H1 (cell line): ENCODE results near the gene MYO7B. TPM values are rescaled to one million over a fixed set of nuclear protein-coding genes. Genes with fewer than 3 reads are reported as not detected.

Source experiments
- CTCF ChIA-PET: fragments of 300-600 bp; sonication (Branson Sonifier 250); formaldehyde crosslinking; loops from one replicate; lab custom pipeline; 2021; ENCODE audit not compliant: partially characterized antibody; lab: Charles Lee
- POLR2A ChIA-PET: fragments of 300-600 bp; sonication (Branson Sonifier 250); formaldehyde crosslinking; loops from one replicate; lab custom pipeline; 2021; ENCODE audit warnings: inconsistent platforms; ENCODE audit not compliant: partially characterized antibody; lab: Charles Lee
- DNase-seq, 2 experiments: peaks; one replicate each; pipeline versions ENCODE4 v3.0.0 to v3.0.0-alpha.2; 2010 to 2022; ENCODE audit warnings: low spot score in 2 of 2, low read depth in 1 of 2, mixed read lengths in 1 of 2
- FAIRE-seq: peaks from 2 replicates; lab custom pipeline; 2011; peaks lifted over from hg19 to GRCh38; lab: Jason Lieb, UNC
- H2AFZ ChIP-seq: 2 replicates; pipeline ENCODE4 v1.8.1; 2012; ENCODE audit warnings: low read length, inconsistent platforms
- H2AK5ac ChIP-seq: 2 replicates; pipeline ENCODE4 v1.6.1; 2013; ENCODE audit warnings: low read depth, low read length
- H2BK120ac ChIP-seq: replicated peaks from 2 replicates; pipeline ENCODE3; 2013; ENCODE audit warnings: low read depth, low read length, inconsistent platforms
- H2BK12ac ChIP-seq: 2 replicates; pipeline ENCODE4 v1.6.1; 2013; ENCODE audit warnings: low read depth, low read length
- H2BK15ac ChIP-seq: 2 replicates; pipeline ENCODE4 v1.6.1; 2013; ENCODE audit warnings: low read length
- H2BK20ac ChIP-seq: 2 replicates; pipeline ENCODE4 v1.6.1; 2013; ENCODE audit warnings: low read length
- H2BK5ac ChIP-seq: 2 replicates; pipeline ENCODE4 v1.6.1; 2013; ENCODE audit warnings: low read depth, low read length
- H3K14ac ChIP-seq: 2 replicates; pipeline ENCODE4 v1.6.1; 2013; ENCODE audit warnings: inconsistent platforms; ENCODE audit not compliant: insufficient read length
- H3K18ac ChIP-seq: 2 replicates; pipeline ENCODE4 v1.6.1; 2013; ENCODE audit warnings: low read length; ENCODE audit errors: extremely low read depth
- H3K23ac ChIP-seq: 2 replicates; pipeline ENCODE4 v1.6.1; 2013; ENCODE audit warnings: inconsistent platforms; ENCODE audit not compliant: insufficient read length
- H3K23me2 ChIP-seq: 2 replicates; pipeline ENCODE4 v1.6.1; 2013; ENCODE audit warnings: low read depth, low read length
- H3K27ac ChIP-seq: 2 replicates; pipeline ENCODE4 v1.6.1; 2011; ENCODE audit warnings: low read depth, low read length, inconsistent platforms
- H3K27me3 ChIP-seq, 4 experiments: replicated peaks in 1 of 4; 1 replicate in 1 of 4; 2 replicates in 3 of 4; pipeline versions ENCODE4 v1.6.1 to v1.8.1; 2011 to 2013; ENCODE audit warnings: low read length in 3 of 4, mild to moderate bottlenecking in 3 of 4, inconsistent platforms in 2 of 4, mixed read lengths in 2 of 4, moderate library complexity in 1 of 4; ENCODE audit not compliant: control insufficient read depth in 3 of 4, insufficient read depth in 3 of 4; ENCODE audit errors: extremely low read depth in 1 of 4
- H3K36me3 ChIP-seq, 4 experiments: 2 replicates each; pipeline versions ENCODE4 v1.6.1 to v1.8.1; 2011 to 2013; ENCODE audit warnings: mild to moderate bottlenecking in 4 of 4, low read length in 3 of 4, moderate library complexity in 2 of 4, control low read depth in 1 of 4, inconsistent platforms in 1 of 4; ENCODE audit not compliant: insufficient read depth in 4 of 4, control insufficient read depth in 2 of 4
- H3K4ac ChIP-seq: replicated peaks from 2 replicates; pipeline ENCODE3; 2013; ENCODE audit warnings: low read length, low read depth, mixed read lengths, inconsistent platforms; ENCODE audit not compliant: insufficient read length
- H3K4me1 ChIP-seq, 4 experiments: replicated peaks in 1 of 4; 1 replicate in 1 of 4; 2 replicates in 3 of 4; pipeline versions ENCODE4 v1.6.1 to v1.8.1; 2011 to 2013; ENCODE audit warnings: low read length in 3 of 4, inconsistent platforms in 2 of 4, mixed read lengths in 1 of 4; ENCODE audit not compliant: insufficient read depth in 4 of 4, control insufficient read depth in 3 of 4
- H3K4me2 ChIP-seq, 2 experiments: 2 replicates each; pipeline versions ENCODE4 v1.6.1 to v1.8.1; 2011 to 2013; ENCODE audit warnings: low read depth in 2 of 2, low read length in 2 of 2, control low read depth in 1 of 2, inconsistent platforms in 1 of 2, mild to moderate bottlenecking in 1 of 2; ENCODE audit not compliant: insufficient read depth in 1 of 2
- H3K4me3 ChIP-seq, 4 experiments: fragments of 200-600, 300-600 bp in 1 of 4; sonication (generic), shearing (Covaris generic), sonication (Bioruptor Twin) in 1 of 4; 2 replicates each; pipeline versions ENCODE4 v1.5.1 to v1.8.1; 2011 to 2016; ENCODE audit warnings: low read length in 4 of 4, low read depth in 3 of 4, control low read depth in 2 of 4, inconsistent platforms in 2 of 4, mild to moderate bottlenecking in 2 of 4, mixed read lengths in 1 of 4, moderate library complexity in 1 of 4; ENCODE audit not compliant: insufficient read depth in 2 of 4; ENCODE audit errors: extremely low read depth in 1 of 4
- H3K56ac ChIP-seq: replicated peaks from 2 replicates; pipeline ENCODE3; 2013; ENCODE audit warnings: low read depth, mild to moderate bottlenecking, mixed read lengths, low read length, inconsistent platforms; ENCODE audit not compliant: insufficient read length
- H3K79me1 ChIP-seq: 2 replicates; pipeline ENCODE4 v1.6.1; 2013; ENCODE audit warnings: low read depth, low read length, control low read depth
- H3K79me2 ChIP-seq, 2 experiments: 2 replicates each; pipeline versions ENCODE4 v1.6.1 to v1.8.1; 2012 to 2013; ENCODE audit warnings: low read length in 2 of 2, mild to moderate bottlenecking in 2 of 2, inconsistent platforms in 1 of 2; ENCODE audit not compliant: insufficient read depth in 2 of 2, control insufficient read depth in 1 of 2
- H3K9ac ChIP-seq, 4 experiments: replicated peaks in 1 of 4; 1 replicate in 1 of 4; 2 replicates in 3 of 4; pipeline versions ENCODE4 v1.6.1 to v1.8.1; 2011 to 2013; ENCODE audit warnings: low read depth in 3 of 4, low read length in 3 of 4, control low read depth in 2 of 4, mild to moderate bottlenecking in 2 of 4, moderate library complexity in 2 of 4, inconsistent platforms in 1 of 4; ENCODE audit errors: extremely low read depth in 1 of 4
- H3K9me3 ChIP-seq, 2 experiments: 2 replicates each; pipeline versions ENCODE4 v1.6.1 to v1.8.1; 2012 to 2013; ENCODE audit warnings: mild to moderate bottlenecking in 2 of 2, moderate library complexity in 2 of 2, control low read depth in 1 of 2, inconsistent platforms in 1 of 2, low read depth in 1 of 2, low read length in 1 of 2, mixed read lengths in 1 of 2; ENCODE audit not compliant: insufficient read depth in 2 of 2
- H4K20me1 ChIP-seq, 2 experiments: replicated peaks in 1 of 2; 2 replicates each; pipeline versions ENCODE3 to v1.8.1; 2011 to 2013; ENCODE audit warnings: inconsistent platforms in 2 of 2, low read length in 2 of 2, mild to moderate bottlenecking in 1 of 2; ENCODE audit not compliant: insufficient read depth in 2 of 2, control insufficient read depth in 1 of 2
- H4K5ac ChIP-seq: 2 replicates; pipeline ENCODE4 v1.6.1; 2013; ENCODE audit warnings: low read length, low read depth, mixed read lengths, inconsistent platforms; ENCODE audit not compliant: insufficient read length
- H4K8ac ChIP-seq: 2 replicates; pipeline ENCODE4 v1.8.0; 2013; ENCODE audit warnings: mild to moderate bottlenecking, moderate library complexity, low read length, inconsistent platforms; ENCODE audit not compliant: insufficient read depth; ENCODE audit errors: extremely low read depth
- H4K91ac ChIP-seq: replicated peaks from 2 replicates; pipeline ENCODE3; 2013; ENCODE audit warnings: low read length, mixed read lengths, inconsistent platforms; ENCODE audit not compliant: insufficient read length
- EP300 ChIP-seq, 2 experiments: IDR thresholded peaks; 1 replicate in 1 of 2; 2 replicates in 1 of 2; pipeline ENCODE4 v1.6.1; 2011 to 2012; ENCODE audit warnings: low read depth in 2 of 2, low read length in 2 of 2, mild to moderate bottlenecking in 2 of 2, borderline replicate concordance in 1 of 2, inconsistent platforms in 1 of 2, moderate library complexity in 1 of 2
- EZH2 ChIP-seq: fragments of 200-600 bp; sonication (generic); IDR thresholded peaks from 2 replicates; pipeline ENCODE4 v1.7.1; 2012; ENCODE audit warnings: low read depth, mild to moderate bottlenecking, moderate library complexity, low read length, inconsistent platforms; ENCODE audit not compliant: severe bottlenecking
- NANOG ChIP-seq: IDR thresholded peaks from 2 replicates; pipeline ENCODE4 v1.6.1; 2011; ENCODE audit warnings: low read length, low read depth, mild to moderate bottlenecking, inconsistent platforms; ENCODE audit not compliant: insufficient read depth, poor library complexity, severe bottlenecking
- PHF8 ChIP-seq: fragments of 200-600 bp; sonication (generic); conservative IDR thresholded peaks from 2 replicates; pipeline ENCODE4 v1.7.1; 2012; ENCODE audit warnings: low read depth, mild to moderate bottlenecking, inconsistent platforms, low read length, moderate library complexity
- TCF12 ChIP-seq: IDR thresholded peaks from 2 replicates; pipeline ENCODE4 v1.6.1; 2011; ENCODE audit warnings: low read depth, mild to moderate bottlenecking, low read length
- YY1 ChIP-seq: IDR thresholded peaks from 2 replicates; pipeline ENCODE4 v1.6.1; 2011; ENCODE audit warnings: low read depth, mild to moderate bottlenecking, low read length
- WGBS, 2 experiments: shearing (Covaris generic) in 1 of 2; methylation state at CpG; one replicate each; pipeline versions ENCODE4 v1.1.6 to v1.1.7; 2013 to 2015; ENCODE audit warnings: low lambda C conversion rate in 2 of 2, mixed read lengths in 2 of 2, inconsistent platforms in 1 of 2, low coverage in 1 of 2, missing lambda C conversion rate in 1 of 2; ENCODE audit not compliant: insufficient replicate concordance in 2 of 2, insufficient coverage in 1 of 2, insufficient read length in 1 of 2; ENCODE audit errors: extremely low coverage in 1 of 2, missing lambda C conversion rate in 1 of 2; 5-methylcytosine and 5-hydroxymethylcytosine counted together
- polyA plus RNA-seq, 7 experiments: library from polyadenylated mRNA; depleted of rRNA in 3 of 7; stranded (reverse) in 5 of 7; unstranded in 2 of 7; fragments of >200 nt in 5 of 7; fragments of 200-250 nt in 2 of 7; gene quantifications; 1 replicate in 5 of 7; 2 replicates in 1 of 7; 4 replicates in 1 of 7; pipeline versions ENCODE4 v1.2.1 to v1.2.3, GENCODE V29; 2011 to 2013; ENCODE audit warnings: missing spikeins in 2 of 7, mixed read lengths in 2 of 7
- total RNA-seq: library from RNA; stranded (reverse); fragmentation: NEBNext Ultra II Directional; extraction: Animal tissue kit (Norgen Biotek cat#: 25700); gene quantifications from 2 replicates; pipeline ENCODE4 v1.2.1, GENCODE V29; 2021
- TF ChIP-seq, protein P1 (sequence below): IDR thresholded peaks from 2 replicates; pipeline ENCODE4 v1.6.1; 2012; ENCODE audit warnings: inconsistent platforms
- TF ChIP-seq, protein P2 (sequence below): IDR thresholded peaks from 2 replicates; pipeline ENCODE4 v1.6.1; 2011; ENCODE audit warnings: low read depth, mild to moderate bottlenecking, low read length; ENCODE audit not compliant: insufficient read depth
- TF ChIP-seq, protein P3 (sequence below): IDR thresholded peaks from 2 replicates; pipeline ENCODE4 v1.6.1; 2011; ENCODE audit warnings: low read length, improper control_type of control experiment

The MYO7B gene
- total and polyA plus RNA-seq, 2 of the 8 experiments (the other 6 are each of a cell fraction or from before 2014, with no cell fraction given) = not detected

DNA sequence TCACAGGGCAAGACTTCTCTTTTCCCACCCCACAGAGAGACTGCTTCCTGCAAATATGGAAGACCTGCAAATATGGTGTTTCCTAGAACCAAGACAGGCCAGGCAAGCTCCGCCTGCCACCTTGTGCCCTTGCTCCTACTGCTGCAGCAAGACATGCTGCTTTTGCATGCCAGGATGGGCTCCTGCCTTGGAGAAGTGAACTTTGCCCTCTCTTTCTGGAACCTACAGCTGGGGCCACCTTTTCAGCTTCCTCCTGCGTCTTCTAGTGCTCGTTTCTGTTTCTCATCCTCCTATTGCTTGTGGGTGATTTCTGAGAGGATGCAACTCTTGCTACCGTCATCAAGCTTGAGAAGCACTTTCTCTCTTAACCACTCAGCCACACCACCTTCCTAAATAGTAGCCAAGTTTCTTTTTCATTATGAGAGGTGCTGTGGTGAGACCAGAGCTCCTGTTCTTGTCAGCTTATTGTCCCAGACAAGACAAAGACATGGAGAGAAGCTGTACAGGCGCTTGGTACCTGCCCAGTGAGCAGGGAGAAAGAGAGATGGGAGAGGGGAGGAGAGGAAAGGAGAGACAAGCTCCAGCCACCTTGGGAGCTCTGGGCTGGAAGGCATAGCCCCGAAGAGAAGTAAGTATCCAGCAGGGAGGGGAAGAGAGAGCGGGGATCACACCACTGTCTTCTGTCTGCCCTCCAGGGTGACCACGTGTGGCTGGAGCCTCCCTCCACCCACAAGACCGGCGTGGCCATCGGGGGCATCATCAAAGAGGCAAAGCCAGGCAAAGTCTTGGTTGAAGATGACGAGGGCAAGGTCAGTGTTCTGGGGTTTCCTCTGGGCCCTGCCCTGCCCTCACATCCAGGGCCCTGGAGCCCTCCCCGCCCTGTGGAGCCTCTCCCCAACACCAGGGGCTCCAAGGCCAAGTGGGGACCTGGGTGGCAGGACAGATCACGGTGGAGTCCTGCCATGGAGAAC lies 28.3 kb downstream of the MYO7B start:
- ChIA-PET CTCF (interaction anchor here (1.4 to 2.0 kb wide), 2 partner anchors 27 to 132 kb away, joined by 4 to 6 read pairs; no protein-coding TSS in a partner anchor), POLR2A (no interaction called here)
- H2BK15ac ChIP-seq = no peak overlapping the region
- H4K91ac ChIP-seq = no peak overlapping the region
- H3K9me3 ChIP-seq = no peaks in the 10 kb centered on the region
- no peak overlapping the region for H4K5ac ChIP-seq
- H3K36me3 ChIP-seq = no peaks in the 10 kb centered on the region
- H2BK120ac ChIP-seq = no peak overlapping the region
- no peak overlapping the region for H2BK5ac ChIP-seq
- no peak overlapping the region for H2AK5ac ChIP-seq
- H3K4me2 ChIP-seq = no peak overlapping the region
- no peak overlapping the region for H3K18ac ChIP-seq
- H4K8ac ChIP-seq = no peak overlapping the region
- no peaks in the 10 kb centered on the region for H4K20me1 ChIP-seq
- no peak overlapping the region for H3K4me3 ChIP-seq
- no peak overlapping the region for H2BK12ac ChIP-seq
- H3K14ac ChIP-seq = no peak overlapping the region
- no peak overlapping the region; the same call in 1 of the 2 replicates for H3K27ac ChIP-seq
- H3K79me2 ChIP-seq = no peaks in the 10 kb centered on the region
- H3K9ac ChIP-seq = no peak overlapping the region
- no peak overlapping the region for H3K56ac ChIP-seq
- H3K4me1 ChIP-seq = peaks cover 0 to 7% (median 6%) of the 10 kb centered on the region in 4 experiments; a peak in 4 of 7 replicates
- 81% methylated on average over 13 of the region's 14 CpGs; no CpG with 5 or more reads in 1 of the 2 experiments for WGBS, 2 experiments
- no peak for FAIRE-seq
- H3K4ac ChIP-seq = no peak overlapping the region
- no peak overlapping the region for H2AFZ ChIP-seq
- no peaks in the 10 kb centered on the region for H3K79me1 ChIP-seq
- H3K23me2 ChIP-seq = no peaks in the 10 kb centered on the region
- no peak overlapping the region for H2BK20ac ChIP-seq
- DNase-seq = no peak
- H3K23ac ChIP-seq = no peak overlapping the region
- H3K27me3 ChIP-seq = no peaks in the 10 kb centered on the region
- no peak for TF ChIP-seq EP300 (IDR thresholded peaks at IDR 0.05; ENCODE audit: borderline replicate concordance in 1 of 2, low read depth in 2 of 2, low read length in 2 of 2)
- TF ChIP-seq NANOG = no peak
- no peak for TF ChIP-seq TCF12
- TF ChIP-seq PHF8 = no peak
- TF ChIP-seq, protein P1, sequence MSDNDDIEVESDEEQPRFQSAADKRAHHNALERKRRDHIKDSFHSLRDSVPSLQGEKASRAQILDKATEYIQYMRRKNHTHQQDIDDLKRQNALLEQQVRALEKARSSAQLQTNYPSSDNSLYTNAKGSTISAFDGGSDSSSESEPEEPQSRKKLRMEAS = no peak
- no peak for TF ChIP-seq EZH2
- no peak for TF ChIP-seq YY1
- TF ChIP-seq, protein P2, sequence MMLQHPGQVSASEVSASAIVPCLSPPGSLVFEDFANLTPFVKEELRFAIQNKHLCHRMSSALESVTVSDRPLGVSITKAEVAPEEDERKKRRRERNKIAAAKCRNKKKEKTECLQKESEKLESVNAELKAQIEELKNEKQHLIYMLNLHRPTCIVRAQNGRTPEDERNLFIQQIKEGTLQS = no peak
- TF ChIP-seq, protein P3, sequence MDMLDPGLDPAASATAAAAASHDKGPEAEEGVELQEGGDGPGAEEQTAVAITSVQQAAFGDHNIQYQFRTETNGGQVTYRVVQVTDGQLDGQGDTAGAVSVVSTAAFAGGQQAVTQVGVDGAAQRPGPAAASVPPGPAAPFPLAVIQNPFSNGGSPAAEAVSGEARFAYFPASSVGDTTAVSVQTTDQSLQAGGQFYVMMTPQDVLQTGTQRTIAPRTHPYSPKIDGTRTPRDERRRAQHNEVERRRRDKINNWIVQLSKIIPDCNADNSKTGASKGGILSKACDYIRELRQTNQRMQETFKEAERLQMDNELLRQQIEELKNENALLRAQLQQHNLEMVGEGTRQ = no peak
